ENCODE data around the gene ATF4. TPM values are rescaled to one million over a fixed set of nuclear protein-coding genes. Genes with fewer than 3 reads are reported as not detected.

Gene ATF4
- total and polyA plus RNA-seq, 2 of the 13 experiments (the other 11 are each of a cell fraction or from before 2014, with no cell fraction given) = 486 to 1,297 TPM

- TF ChIP-seq FOXP1 (IDR thresholded peaks at IDR 0.05) (no peak), FOXP1 (CRISPR knock-in tag; IDR thresholded peaks at IDR 0.05) (no peak), CREB1 (IDR thresholded peaks at IDR 0.05) (no peak), CREB1 (CRISPR knock-in tag; IDR thresholded peaks at IDR 0.05) (no peak), GABPB1 (CRISPR knock-in tag; IDR thresholded peaks at IDR 0.05) (no peak), ZNF33B (CRISPR knock-in tag; IDR thresholded peaks at IDR 0.05) (no peak), ZNF564 (CRISPR knock-in tag; IDR thresholded peaks at IDR 0.05) (no peak; the same call in none of the 2 replicates), ZXDC (CRISPR knock-in tag; IDR thresholded peaks at IDR 0.05) (no peak), ZNF678 (CRISPR knock-in tag; IDR thresholded peaks at IDR 0.05) (no peak), ZNF83 (CRISPR knock-in tag; IDR thresholded peaks at IDR 0.05; ENCODE audit: borderline replicate concordance) (no peak), HDAC1 (CRISPR knock-in tag; IDR thresholded peaks at IDR 0.05) (peak; percentile 74; the same call in 1 of the 2 replicates), NFAT5 (CRISPR knock-in tag; IDR thresholded peaks at IDR 0.05) (no peak), TIGD3 (CRISPR knock-in tag; IDR thresholded peaks at IDR 0.05; ENCODE audit: borderline replicate concordance) (no peak; the same call in 1 of the 2 replicates), NFKBIZ (CRISPR knock-in tag; IDR thresholded peaks at IDR 0.05) (no peak), TEAD2 (CRISPR knock-in tag; IDR thresholded peaks at IDR 0.05) (no peak), ZNF75D (CRISPR knock-in tag; IDR thresholded peaks at IDR 0.05; ENCODE audit: borderline replicate concordance) (no peak), RARA (CRISPR knock-in tag; IDR thresholded peaks at IDR 0.05) (no peak), KDM4B (CRISPR knock-in tag; IDR thresholded peaks at IDR 0.05) (no peak), PATZ1 (CRISPR knock-in tag; IDR thresholded peaks at IDR 0.05) (peak; percentile 32), ZFP37 (CRISPR knock-in tag; IDR thresholded peaks at IDR 0.05; ENCODE audit: borderline replicate concordance) (no peak)
Observed at GRCh38 chr22:39519681-39520225, 609 bp upstream of the ATF4 start (continued).

Data from HepG2 (cell line).